Measurements from ENCODE around the gene ELF4. TPM values are rescaled to one million over a fixed set of nuclear protein-coding genes. Genes with fewer than 3 reads are reported as not detected.

ELF4 gene
- total and polyA plus RNA-seq, 2 of the 13 experiments (the other 11 are each of a cell fraction or from before 2014, with no cell fraction given): 1.3 to 2.6 TPM

- CTCF ChIA-PET (ENCODE audit: low intra/inter-chr PET ratio, low total read pairs): no interaction called here
- TF ChIP-seq ZFX (CRISPR knock-in tag; IDR thresholded peaks at IDR 0.05; ENCODE audit: low read depth) (no peak), HNRNPK (IDR thresholded peaks at IDR 0.05; ENCODE audit: low read depth, low read length, poor library complexity, severe bottlenecking) (no peak), IKZF1 (IDR thresholded peaks at IDR 0.05) (no peak), BRCA1 (CRISPR knock-in tag; IDR thresholded peaks at IDR 0.05) (no peak), AHR (CRISPR knock-in tag; IDR thresholded peaks at IDR 0.05) (no peak), ZNF704 (CRISPR knock-in tag; IDR thresholded peaks at IDR 0.05; ENCODE audit: borderline replicate concordance) (no peak), FOXP4 (CRISPR knock-in tag; IDR thresholded peaks at IDR 0.05) (no peak), HDAC6 (IDR thresholded peaks at IDR 0.05; ENCODE audit: low read depth, low read length) (no peak), ZNF230 (CRISPR knock-in tag; IDR thresholded peaks at IDR 0.05) (no peak), MBNL3 (CRISPR knock-in tag; conservative IDR thresholded peaks at IDR 0.05) (no peak), ZBTB49 (CRISPR knock-in tag; IDR thresholded peaks at IDR 0.05; ENCODE audit: borderline replicate concordance) (no peak), PHF8 (CRISPR knock-in tag; IDR thresholded peaks at IDR 0.05) (no peak), NFE2 (CRISPR knock-in tag; IDR thresholded peaks at IDR 0.05) (no peak)
- H3K36me3 ChIP-seq (replicated peaks in 1 of 2; ENCODE audit: control insufficient read depth in 1 of 2, insufficient read depth in 2 of 2, low read length in 2 of 2): no peaks in the 10 kb centered on the region
- H3K4me2 ChIP-seq (ENCODE audit: low read depth, low read length): no peak overlapping the region
- H3K9me3 ChIP-seq (ENCODE audit: low read length): no peaks in the 10 kb centered on the region
- H3K4me1 ChIP-seq (ENCODE audit: insufficient read depth, low read length): peaks cover 29% of the 10 kb centered on the region
- POLR2A ChIA-PET: no interaction called here
- H3K79me2 ChIP-seq (ENCODE audit: insufficient read depth, low read length): no peaks in the 10 kb centered on the region
- FAIRE-seq: no peak
- no peak for DNase-seq (ENCODE audit: low spot score)
- H3K27me3 ChIP-seq (ENCODE audit: control insufficient read depth in 1 of 2, insufficient read depth in 2 of 2, low read length in 2 of 2): no peaks in the 10 kb centered on the region
- no peak for ATAC-seq
- in situ Hi-C loops (cut with HindIII; ENCODE audit: extremely low pct_ligation_motif_present, low pct_unique_long_range_greater_than_20kb): no loop called here
- H3K9ac ChIP-seq (ENCODE audit: insufficient read depth, low read depth, low read length): no peak overlapping the region
- H3K27ac ChIP-seq (ENCODE audit: extremely low read length, insufficient read depth, low read length): no peak overlapping the region
- H4K20me1 ChIP-seq (ENCODE audit: insufficient read depth, low read length): no peaks in the 10 kb centered on the region
- BruUV-seq (replicated peaks): no TSS peak
- H2AFZ ChIP-seq (ENCODE audit: low read length): no peak overlapping the region
- WGBS (ENCODE audit: low lambda C conversion rate): 78% methylated on average over 2 of the region's 5 CpGs
- intact Hi-C loops (cut with micrococcal nuclease; ENCODE audit: unreplicated experiment): no loop called here
- no peak overlapping the region for H3K4me3 ChIP-seq (replicated peaks in 1 of 3; ENCODE audit: insufficient read depth in 1 of 3, low read depth in 2 of 3, low read length in 3 of 3)
These were observed 10.1 kb downstream of the ELF4 start for GRCh38 chrX:130100180-130100579.

All from HepG2 (cell line).